GM19467 (cell line): Measurements from ENCODE around the gene ZMIZ1.

Experiments used
- ATAC-seq: cut with Tn5 transposase; IDR thresholded peaks from one replicate; pipeline ENCODE4 v1.9.1; 2021; ENCODE audit warnings: mild to moderate bottlenecking, moderate library complexity; ENCODE audit not compliant: unreplicated experiment

ZMIZ1 gene

GRCh38 chr10:79260811-79261740 is 192.3 kb downstream of the ZMIZ1 start:
- no peak for ATAC-seq

- no peak for ATAC-seq
Measured at GRCh38 chr10:79262131-79262530, 193.4 kb downstream of the ZMIZ1 start.

GRCh38 chr10:79262959-79263746 is 194.4 kb downstream of the ZMIZ1 start:
- no peak for ATAC-seq

GRCh38 chr10:79263939-79264338 is 195.2 kb downstream of the ZMIZ1 start:
- no peak for ATAC-seq

- no peak for ATAC-seq
Measured at GRCh38 chr10:79264942-79265341, 196.2 kb downstream of the ZMIZ1 start.

GRCh38 chr10:79266084-79266483 is 197.3 kb downstream of the ZMIZ1 start:
- ATAC-seq = peak; percentile 32

GRCh38 chr10:79266543-79267312 is 198.0 kb downstream of the ZMIZ1 start:
- ATAC-seq = peak; percentile 69

GRCh38 chr10:79267499-79267898 is 198.7 kb downstream of the ZMIZ1 start:
- ATAC-seq = no peak

GRCh38 chr10:79268161-79268601 is 199.4 kb downstream of the ZMIZ1 start:
- no peak for ATAC-seq

- ATAC-seq = no peak
Measured at GRCh38 chr10:79268742-79269141, 200.0 kb downstream of the ZMIZ1 start.

GRCh38 chr10:79269443-79269842 is 200.7 kb downstream of the ZMIZ1 start:
- ATAC-seq = no peak

- ATAC-seq = no peak
Measured at GRCh38 chr10:79269969-79270368, 201.2 kb downstream of the ZMIZ1 start.

- ATAC-seq = no peak
Measured at GRCh38 chr10:79270466-79271246, 201.9 kb downstream of the ZMIZ1 start.

- no peak for ATAC-seq
Measured at GRCh38 chr10:79272353-79272752, 203.6 kb downstream of the ZMIZ1 start.

- ATAC-seq = no peak
Measured at GRCh38 chr10:79273604-79274003, 204.8 kb downstream of the ZMIZ1 start.

GRCh38 chr10:79274279-79275104 is 205.7 kb downstream of the ZMIZ1 start:
- no peak for ATAC-seq

GRCh38 chr10:79275105-79275430 is 206.3 kb downstream of the ZMIZ1 start:
- no peak for ATAC-seq

GRCh38 chr10:79275431-79275851 is 206.7 kb downstream of the ZMIZ1 start:
- no peak for ATAC-seq

- no peak for ATAC-seq
Measured at GRCh38 chr10:79277579-79278269, 209.0 kb downstream of the ZMIZ1 start.
